Fibroblast of mammary gland (primary cell): Measurements from ENCODE around the gene PADI2.

Source experiments
- DNase-seq: peaks from one replicate; pipeline ENCODE4 v3.0.0-alpha.2; 2010; ENCODE audit warnings: low read depth
- H3K4me3 ChIP-seq: 2 replicates; pipeline ENCODE4 v1.5.1; 2011; ENCODE audit warnings: low read depth, mild to moderate bottlenecking, low read length, moderate library complexity; ENCODE audit not compliant: control insufficient read depth
- CTCF ChIP-seq: conservative IDR thresholded peaks from 2 replicates; pipeline ENCODE4 v1.5.1; 2011; ENCODE audit warnings: low read depth, low read length, inconsistent platforms; ENCODE audit not compliant: control insufficient read depth, insufficient read depth

The PADI2 gene

GRCh38 chr1:17070163-17070525 lies 49.1 kb downstream of the PADI2 start:
- no peak overlapping the region for H3K4me3 ChIP-seq
- no peak for DNase-seq
- no peak for TF ChIP-seq CTCF

- H3K4me3 ChIP-seq, result no peak overlapping the region
- no peak for TF ChIP-seq CTCF
- no peak for DNase-seq
Measured at GRCh38 chr1:17069452-17070162, 49.6 kb downstream of the PADI2 start.

DNA sequence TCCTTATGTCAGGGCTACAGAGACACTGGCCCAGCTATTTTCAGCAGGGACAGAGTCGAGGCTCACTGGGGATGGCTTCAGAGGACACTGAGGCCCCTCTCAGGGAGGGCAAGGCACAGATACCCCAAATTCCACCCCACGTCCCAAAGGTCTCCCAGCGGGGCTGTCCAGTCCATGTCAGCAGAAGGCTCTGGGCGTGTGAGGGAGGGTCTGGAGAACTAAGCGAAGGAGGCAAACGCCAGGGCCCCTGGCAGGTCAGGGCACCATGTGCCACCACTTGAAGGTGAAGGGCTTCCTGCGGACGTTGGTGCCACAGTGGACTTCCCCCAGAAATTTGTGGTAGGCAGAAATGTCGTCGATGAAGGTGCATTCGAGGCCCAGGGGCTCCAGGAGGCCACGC lies 50.5 kb downstream of the PADI2 start:
- TF ChIP-seq CTCF, result no peak
- H3K4me3 ChIP-seq, result no peak overlapping the region

GRCh38 chr1:17067465-17068240 lies 51.6 kb downstream of the PADI2 start:
- TF ChIP-seq CTCF, result no peak
- H3K4me3 ChIP-seq, result no peak overlapping the region
- no peak for DNase-seq

More for the DNA sequence above, 50.5 kb downstream of the PADI2 start:
- DNase-seq, result no peak

DNA sequence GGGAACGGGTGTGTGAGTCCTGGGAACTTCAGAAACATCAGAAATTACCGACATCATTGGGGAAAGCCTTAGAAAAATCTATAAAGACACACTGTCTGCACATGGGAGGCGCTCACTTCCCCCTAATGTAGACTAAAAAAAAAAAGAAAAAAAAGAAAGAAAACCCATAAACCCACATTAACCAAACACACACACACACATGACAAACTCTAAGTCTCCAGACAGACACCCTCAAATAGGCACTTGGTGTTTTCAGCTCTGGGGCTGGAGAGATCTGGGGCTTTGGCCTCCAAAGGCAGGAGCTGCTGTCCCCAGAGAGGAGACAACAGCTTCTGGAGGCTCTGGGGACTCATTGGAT lies 52.2 kb downstream of the PADI2 start:
- no peak overlapping the region for H3K4me3 ChIP-seq
- TF ChIP-seq CTCF, result no peak
- DNase-seq, result no peak

- TF ChIP-seq CTCF, result no peak
- DNase-seq, result no peak
- H3K4me3 ChIP-seq, result no peak overlapping the region
Measured at GRCh38 chr1:17066361-17067068, 52.7 kb downstream of the PADI2 start.
